NK-92 (cell line): ENCODE results near the gene THOC7.

Experiments
- DNase-seq: peaks from one replicate; lab custom pipeline; 2025; ENCODE audit not compliant: unreplicated experiment; lab: John Stamatoyannopoulos, UW

The THOC7 gene

GRCh38 chr3:63878394-63879060, 14.9 kb upstream of the THOC7 start:
- DNase-seq, result no peak

GRCh38 chr3:63877737-63878393, 14.3 kb upstream of the THOC7 start:
- DNase-seq, result no peak

GRCh38 chr3:63876260-63876659, 12.7 kb upstream of the THOC7 start:
- DNase-seq, result no peak

- DNase-seq, result no peak
Measured at GRCh38 chr3:63875510-63875909, 11.9 kb upstream of the THOC7 start.

- no peak for DNase-seq
Measured at GRCh38 chr3:63874769-63875168, 11.2 kb upstream of the THOC7 start.

- DNase-seq, result no peak
Measured at GRCh38 chr3:63872135-63872924, 8.7 kb upstream of the THOC7 start.

- no peak for DNase-seq
Measured at GRCh38 chr3:63870615-63871005, 7.0 kb upstream of the THOC7 start.

GRCh38 chr3:63869940-63870614, 6.5 kb upstream of the THOC7 start:
- DNase-seq, result no peak

- DNase-seq, result no peak
Measured at GRCh38 chr3:63867225-63867624, 3.6 kb upstream of the THOC7 start.

GRCh38 chr3:63864965-63865327, 1.3 kb upstream of the THOC7 start:
- DNase-seq, result no peak

GRCh38 chr3:63864008-63864964, 681 bp upstream of the THOC7 start:
- DNase-seq, result no peak

GRCh38 chr3:63862804-63863149, 828 bp downstream of the THOC7 start:
- no peak for DNase-seq

- DNase-seq, result no peak
Measured at GRCh38 chr3:63861306-63861705, 2.3 kb downstream of the THOC7 start.

- DNase-seq, result no peak
Measured at GRCh38 chr3:63860776-63861175, 2.8 kb downstream of the THOC7 start.

- no peak for DNase-seq
Measured at GRCh38 chr3:63857311-63857710, 6.3 kb downstream of the THOC7 start.

- no peak for DNase-seq
Measured at GRCh38 chr3:63855333-63855940, 8.2 kb downstream of the THOC7 start.

- no peak for DNase-seq
Measured at GRCh38 chr3:63853106-63853505, 10.5 kb downstream of the THOC7 start.

GRCh38 chr3:63851287-63851686, 12.3 kb downstream of the THOC7 start:
- no peak for DNase-seq

GRCh38 chr3:63849175-63849574, 14.4 kb downstream of the THOC7 start:
- no peak for DNase-seq
